ENCODE measurements around the gene EPB41. TPM values are rescaled to one million over a fixed set of nuclear protein-coding genes. Genes with fewer than 3 reads are reported as not detected.
"Not testable (repeated sequence)": the region's sequence is repeated elsewhere in the genome, so short reads cannot be mapped to it uniquely, and the experiment has no call there.

EPB41 gene
- total RNA-seq: 46.9 TPM

DNA sequence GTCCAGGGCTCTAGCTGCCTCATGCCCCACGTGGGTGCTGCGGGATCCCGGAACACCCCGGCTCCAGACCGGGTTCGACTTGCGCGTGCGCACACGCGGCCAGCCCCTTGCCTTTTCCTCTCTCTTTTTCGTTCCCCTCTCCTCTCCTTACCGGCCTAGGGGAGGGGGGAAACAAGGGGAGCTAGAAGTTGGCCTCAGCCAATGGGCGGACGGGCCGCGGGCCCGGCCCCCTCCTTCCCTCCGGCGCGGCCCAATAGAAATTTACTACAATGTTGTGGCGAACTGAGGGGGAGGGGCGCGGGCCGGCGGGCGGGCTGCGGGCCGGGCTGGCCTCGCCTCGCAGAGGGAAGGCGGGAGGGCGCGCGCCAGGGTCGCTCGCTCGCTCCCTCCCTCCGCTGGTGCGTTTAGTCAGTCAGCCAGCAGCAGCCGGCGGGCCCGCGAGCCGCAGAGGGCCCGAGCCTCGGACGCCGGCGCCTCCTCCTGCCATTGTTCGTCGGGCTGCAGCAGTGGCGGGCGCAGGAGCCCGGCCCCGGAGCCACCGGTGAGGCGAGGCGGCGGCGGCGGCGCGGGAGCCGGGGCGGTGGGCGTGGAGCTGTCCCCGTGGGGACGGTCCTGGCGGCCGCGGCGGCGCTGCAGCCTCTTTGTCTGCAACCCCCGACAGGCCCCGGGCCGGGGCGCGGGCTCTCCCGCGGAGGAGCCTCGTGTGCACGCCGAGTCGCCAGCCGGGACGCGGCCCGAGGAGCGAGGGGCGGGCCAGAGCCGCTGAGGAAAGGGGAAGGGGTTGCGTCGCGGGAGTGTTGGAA, at the start of gene EPB41:
Gene EPB41 (plus strand): TSS at position 342 of the 803 bp plus-strand sequence. CDS start 72,869 bp downstream, outside the sequence.
- FAIRE-seq (no peak), DNase-seq (ENCODE audit: low spot score in 2 of 2) (peak; percentile 91 to 96)

DNA sequence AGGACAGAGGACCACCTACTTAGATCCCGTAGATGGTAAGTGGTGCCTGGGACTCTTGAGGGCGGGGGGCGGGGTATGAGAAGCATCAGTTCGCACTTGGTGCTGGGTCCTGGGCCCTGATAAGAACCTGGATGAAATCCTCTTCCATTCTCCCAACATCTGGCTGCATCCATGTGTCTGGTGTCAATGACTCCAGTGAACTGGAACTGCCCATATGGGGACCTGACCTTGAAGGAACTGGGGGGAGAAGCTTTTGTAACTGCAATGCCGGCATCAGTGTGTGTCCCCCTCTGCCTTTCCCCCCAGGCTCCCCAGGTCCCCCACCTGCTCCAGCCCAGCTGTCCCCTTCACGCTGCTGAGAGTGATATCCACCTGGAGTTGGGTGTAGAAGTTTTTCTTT, 49.7 kb upstream of the EPB41 start:
- FAIRE-seq: no peak
- no peak for DNase-seq (ENCODE audit: low spot score in 2 of 2)

DNA sequence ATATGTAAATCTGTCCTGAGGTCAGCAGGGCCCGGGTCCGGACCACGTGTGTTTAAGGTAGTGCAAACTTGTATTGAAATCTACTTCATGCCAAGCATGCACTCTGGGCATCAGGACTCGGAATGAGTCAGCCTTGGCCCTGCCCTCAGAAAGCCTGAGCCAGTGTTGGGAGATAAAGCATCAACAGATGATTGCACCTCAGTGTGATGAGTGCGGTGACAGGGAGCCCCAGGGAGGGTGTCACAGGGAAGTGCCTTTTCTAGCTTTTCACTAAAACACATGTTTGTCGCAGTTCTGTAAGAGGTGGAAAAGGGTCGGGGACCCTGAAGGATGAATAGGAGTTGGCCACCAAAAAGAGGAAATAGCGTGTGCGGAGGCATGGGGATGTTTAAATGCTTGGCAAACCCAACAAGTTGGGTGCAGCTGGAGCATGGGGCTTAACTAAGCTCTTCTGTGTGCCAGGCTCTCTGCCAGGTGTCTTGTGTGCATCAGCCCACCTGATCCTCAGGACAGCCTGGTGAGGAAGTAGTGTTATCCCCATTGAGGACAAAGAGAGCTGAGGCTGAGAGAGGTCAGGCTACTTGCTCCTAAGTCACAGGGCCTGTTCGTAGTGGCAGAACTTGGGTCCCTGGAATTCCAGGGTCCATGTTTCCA, 48.2 kb upstream of the EPB41 start:
- no peak for FAIRE-seq
- no peak for DNase-seq (ENCODE audit: low spot score in 2 of 2)

DNA sequence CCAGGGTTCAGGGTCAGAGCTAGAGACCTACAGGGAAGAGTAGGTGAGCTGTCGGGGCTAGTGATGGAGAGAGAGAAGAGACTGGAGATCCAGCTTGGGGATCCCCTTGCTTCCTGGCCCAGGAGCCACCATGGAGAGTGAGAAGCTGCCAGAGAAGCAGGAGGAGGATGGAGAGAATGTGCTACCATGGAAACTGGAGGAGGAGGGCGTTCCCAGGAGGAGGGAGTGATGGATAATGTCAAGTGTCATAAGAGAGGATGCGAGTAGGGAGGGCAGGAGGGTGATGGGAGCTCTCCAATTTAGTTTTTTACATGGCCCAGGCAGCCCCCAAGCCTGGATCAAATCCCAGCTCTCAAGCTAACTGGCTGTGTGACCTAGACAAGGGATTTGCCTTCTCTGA, 46.5 kb upstream of the EPB41 start:
- no peak for FAIRE-seq

DNA sequence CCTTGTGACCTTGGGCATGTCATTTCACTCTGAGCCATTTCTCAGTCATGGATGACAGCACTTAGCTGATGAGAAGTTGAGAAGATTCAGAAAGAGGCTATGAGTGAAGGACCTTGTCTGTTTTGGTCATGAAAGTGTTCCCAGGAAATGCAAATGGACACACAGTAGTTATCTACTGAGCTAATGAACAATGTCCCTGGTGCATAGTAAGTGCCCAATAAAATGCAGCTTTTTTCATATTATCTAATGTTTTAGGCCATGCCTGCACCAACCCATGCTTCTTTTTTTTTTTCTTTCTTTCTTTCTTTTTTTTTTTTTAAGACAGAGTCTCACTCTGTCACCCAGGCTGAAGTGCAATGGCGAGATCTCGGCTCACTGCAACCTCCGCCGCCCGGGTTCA, 44.4 kb upstream of the EPB41 start:
- no peak for DNase-seq (ENCODE audit: low spot score in 2 of 2)

More for the DNA sequence above, 46.5 kb upstream of the EPB41 start:
- DNase-seq (ENCODE audit: low spot score in 2 of 2): no peak

DNA sequence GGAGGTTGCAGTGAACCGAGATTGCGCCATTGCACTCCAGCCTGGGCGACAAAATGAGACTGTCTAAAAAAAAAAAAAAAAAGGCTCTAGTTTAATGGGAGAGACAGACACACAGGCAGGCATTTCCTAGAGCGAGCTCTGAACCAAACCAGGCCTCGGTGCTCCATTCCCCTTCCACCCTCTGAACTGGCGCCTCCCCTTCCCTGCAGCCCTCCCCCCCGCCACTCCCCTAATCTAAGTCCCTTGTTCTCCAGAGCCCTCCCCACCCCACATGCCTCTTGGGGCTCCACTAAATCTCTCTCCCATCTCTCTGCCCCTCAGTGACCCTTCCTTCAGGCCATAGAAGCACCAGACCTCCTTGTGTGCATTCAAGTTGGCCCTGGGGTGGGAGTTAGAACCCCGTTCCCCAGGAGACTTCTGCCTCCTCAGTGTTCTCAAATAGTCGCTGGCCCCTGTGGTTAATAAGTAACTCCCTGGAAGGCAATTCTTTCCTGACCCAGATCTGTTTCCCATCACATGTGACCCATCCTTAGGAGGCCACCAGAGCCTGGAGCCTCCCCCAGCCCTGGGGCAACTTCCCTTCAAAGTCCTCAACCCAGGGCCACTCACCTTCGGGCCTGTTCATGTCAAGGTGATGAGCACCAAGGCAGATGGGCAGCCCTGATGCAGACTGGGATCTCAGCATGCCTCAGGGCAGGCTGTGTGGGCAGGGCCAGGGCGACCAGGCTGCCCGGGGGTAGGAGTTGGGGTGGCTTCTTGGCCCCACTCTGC, 42.6 kb upstream of the EPB41 start:
- no peak for FAIRE-seq
- no peak for DNase-seq (ENCODE audit: low spot score in 2 of 2)

More for the DNA sequence above, 44.4 kb upstream of the EPB41 start:
- FAIRE-seq: no peak

DNA sequence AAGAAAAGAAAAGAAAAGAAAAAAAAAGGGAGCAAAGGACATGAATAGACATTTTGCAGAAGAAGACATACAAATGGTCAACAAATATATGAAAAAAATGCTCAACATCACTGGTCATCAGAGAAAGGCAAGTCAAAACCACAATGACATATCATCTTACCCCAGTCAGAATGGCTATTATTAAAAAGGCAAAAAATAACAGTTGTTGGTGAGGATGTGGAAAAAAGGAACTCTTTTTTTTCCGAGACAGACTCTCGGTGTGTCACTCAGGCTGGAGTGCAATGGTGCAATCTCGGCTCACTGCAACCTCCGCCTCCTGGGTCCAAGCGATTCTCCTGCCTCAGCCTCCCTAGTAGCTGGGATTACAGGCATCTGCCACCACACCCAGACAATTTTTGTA, 39.2 kb upstream of the EPB41 start:
- DNase-seq (ENCODE audit: low spot score in 2 of 2); FAIRE-seq: not testable (repeated sequence)

DNA sequence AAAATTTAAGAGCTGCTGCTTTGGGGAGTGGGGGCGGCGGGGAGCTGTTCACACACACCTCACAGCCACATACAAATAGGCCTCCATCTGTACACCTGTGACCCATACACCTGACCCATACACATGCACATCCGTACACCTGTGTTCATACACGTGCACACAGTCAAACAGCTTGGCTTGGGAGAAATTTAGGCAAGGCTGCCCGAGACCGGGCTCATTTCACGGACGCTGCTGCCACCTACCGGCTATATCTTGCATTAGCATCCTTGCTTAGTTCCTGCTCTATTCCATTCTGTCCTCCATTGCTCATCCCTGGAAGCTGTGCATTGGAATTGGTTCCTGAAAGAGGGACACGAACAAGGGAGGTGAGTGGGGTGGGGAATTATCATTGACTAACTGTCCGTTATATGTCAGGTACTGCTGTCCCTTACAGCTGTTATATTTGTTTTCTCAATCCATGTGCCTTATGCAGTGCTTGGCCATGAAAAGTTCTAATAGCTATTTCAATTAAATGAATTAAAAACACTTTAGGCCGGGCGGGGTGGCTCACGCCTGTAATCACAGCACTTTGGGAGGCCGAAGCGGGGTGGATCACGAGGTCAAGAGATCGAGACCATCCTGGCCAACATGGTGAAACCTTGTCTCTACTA, 37.1 kb upstream of the EPB41 start:
- FAIRE-seq: no peak
- DNase-seq (ENCODE audit: low spot score in 2 of 2): peak; percentile 62 to 82

DNA sequence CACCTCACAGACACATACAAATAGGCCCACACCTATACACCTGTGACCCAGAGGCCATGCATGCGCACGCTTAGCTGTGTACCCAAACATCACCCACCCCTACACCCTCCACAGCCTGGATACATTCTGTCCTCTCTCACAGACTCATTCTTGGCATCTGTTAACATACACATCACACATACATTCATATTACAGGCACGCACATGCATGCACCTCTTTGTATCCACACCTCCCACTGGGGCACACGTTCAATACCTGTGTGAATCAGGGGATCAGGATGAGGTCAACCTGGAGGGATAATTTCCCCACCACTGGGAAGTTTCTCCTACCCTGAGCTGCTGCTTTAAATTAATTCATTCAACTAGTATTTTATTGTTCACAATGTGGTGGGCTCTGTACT, 35.6 kb upstream of the EPB41 start:
- DNase-seq (ENCODE audit: low spot score in 2 of 2): no peak
- FAIRE-seq: no peak

DNA sequence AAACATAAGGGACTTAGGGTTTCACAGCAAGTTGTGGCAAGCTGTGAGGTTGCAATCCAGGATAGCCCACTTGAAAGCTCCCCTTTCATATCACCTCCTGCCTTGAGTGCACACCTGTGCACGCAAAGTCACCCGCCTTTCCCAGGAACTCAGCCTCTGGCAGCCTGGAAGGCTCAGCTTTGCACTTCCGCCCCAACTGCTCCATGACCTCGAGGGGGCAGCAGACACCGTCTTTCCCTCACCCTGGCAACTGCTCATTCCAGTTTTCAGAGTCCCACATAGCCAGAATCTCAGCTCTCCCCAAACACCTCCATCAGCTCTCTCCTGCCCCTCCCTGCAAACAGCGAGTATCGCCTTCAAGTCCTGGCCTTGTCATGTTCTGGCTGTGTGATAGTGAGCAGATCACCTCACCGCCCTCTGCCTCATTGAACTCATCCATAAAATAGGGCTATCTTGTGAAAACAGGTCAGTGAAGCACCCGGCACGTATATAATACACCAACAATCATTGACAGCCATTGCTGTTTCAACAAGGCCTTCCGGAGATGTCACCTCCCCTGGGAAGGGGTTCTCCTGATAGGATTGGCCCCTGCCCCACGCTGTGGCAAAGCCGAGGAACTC, 32.2 kb upstream of the EPB41 start:
- FAIRE-seq (no peak), DNase-seq (ENCODE audit: low spot score in 2 of 2) (peak; percentile 67 to 80)

DNA sequence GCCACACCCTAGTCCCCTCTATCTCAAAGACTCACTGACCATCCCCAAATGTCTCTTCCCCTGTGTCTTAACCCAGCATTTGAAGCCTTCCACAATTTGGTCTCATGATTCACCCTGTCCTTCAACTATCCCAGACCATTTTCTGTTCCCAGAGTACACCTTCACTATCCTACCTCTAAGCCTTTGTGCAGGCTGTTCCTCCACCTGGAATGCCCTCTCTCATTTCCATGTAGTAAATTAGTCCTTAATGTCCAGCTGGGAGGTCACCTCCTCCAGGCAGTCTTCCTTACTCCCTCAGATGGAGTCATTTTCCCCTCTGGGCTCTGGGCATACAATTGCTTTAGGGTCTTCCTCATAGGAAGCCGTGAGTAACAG, 31.1 kb upstream of the EPB41 start:
- FAIRE-seq: no peak
- no peak for DNase-seq (ENCODE audit: low spot score in 2 of 2)

DNA sequence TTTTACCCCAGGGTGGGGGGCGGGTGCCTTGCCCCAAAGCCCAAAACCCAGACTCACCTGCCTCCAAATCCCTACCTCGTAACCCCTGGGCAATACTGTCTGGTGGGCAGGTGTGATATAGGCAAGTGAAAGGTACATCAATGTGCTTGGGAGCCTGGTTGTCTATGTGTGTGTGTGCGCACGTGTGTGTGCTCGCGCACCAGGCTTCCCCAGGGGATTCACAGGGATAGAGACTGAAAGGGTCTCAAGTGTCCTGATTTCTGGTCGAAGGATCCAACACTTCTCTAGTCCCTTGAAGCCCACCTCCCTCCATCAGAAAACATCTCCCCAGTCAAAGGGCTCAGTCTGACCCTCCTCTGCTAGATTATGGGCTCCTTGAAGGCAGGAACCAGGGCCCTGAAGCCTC, 28.9 kb upstream of the EPB41 start:
- DNase-seq (ENCODE audit: low spot score in 2 of 2): no peak
- no peak for FAIRE-seq

DNA sequence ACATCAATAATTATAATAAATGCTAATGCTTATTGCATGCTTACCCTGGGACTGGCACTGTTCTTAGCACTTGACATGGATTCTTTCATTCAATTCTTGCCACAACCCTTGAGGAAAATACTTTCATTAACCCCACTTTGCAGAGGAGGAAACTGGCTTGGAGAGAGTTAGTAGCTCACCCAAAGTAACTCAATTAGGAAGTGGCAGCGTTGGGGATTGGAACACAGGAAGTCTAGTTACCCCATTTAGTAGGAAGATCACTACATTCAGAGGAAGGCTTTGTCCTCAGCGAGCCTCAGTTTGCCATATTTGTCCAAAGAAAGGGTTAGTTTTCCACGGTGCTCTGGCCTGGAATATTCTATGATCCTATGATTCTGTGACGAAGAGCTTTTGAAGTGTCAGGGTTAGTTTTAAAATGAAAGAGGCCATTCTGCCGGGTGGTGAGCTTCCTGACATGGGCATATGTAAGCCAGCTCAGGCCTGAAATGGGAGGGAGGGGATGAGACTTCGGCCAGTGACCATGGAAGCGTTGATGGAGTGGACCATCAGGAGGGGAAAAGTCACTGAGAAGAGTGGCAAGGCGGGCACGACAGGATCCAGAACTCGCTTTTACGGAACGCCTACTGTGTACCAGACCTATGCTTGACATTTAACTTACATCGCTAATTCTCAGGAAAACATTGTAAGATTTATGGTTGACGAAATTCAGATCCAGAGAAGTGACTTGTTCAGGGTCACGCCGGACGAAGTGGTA, 28.2 kb upstream of the EPB41 start:
- FAIRE-seq (no peak), DNase-seq (ENCODE audit: low spot score in 2 of 2) (no peak)

DNA sequence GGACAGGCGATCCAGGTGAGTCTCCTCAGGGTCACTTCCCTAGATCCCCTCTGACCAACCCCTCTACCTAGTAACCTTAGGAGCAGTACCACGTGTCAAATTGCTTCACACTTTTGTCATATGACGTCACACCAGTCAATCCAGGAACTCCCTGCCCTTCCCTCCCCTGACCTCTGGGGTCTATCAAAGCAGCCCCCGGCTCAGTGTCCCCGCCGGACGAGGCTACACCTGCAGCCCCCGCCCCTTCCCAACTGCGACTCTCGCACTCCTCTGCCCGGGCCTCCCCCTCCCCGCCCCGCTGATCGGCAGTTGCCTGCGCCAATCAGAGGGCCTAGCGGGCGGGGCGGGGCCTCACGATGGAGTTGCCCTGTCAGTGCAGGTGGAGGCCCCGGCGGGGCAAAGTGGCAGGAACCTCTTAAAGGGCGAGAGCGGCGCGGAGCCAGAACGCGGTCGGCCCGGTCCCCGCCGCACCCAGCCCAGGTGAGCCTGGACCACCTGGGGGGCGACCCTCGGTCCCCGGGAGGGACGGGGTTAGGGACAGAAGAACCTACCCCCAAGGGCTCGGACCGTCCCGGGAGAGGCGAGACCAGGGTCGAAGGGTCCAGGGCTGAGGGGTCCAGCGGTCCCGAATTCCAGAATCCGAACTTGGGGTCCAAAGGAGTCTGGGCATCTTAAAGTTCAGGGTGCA, 27.5 kb upstream of the EPB41 start:
- FAIRE-seq (no peak), DNase-seq (ENCODE audit: low spot score in 2 of 2) (peak; percentile 80 to 91)

DNA sequence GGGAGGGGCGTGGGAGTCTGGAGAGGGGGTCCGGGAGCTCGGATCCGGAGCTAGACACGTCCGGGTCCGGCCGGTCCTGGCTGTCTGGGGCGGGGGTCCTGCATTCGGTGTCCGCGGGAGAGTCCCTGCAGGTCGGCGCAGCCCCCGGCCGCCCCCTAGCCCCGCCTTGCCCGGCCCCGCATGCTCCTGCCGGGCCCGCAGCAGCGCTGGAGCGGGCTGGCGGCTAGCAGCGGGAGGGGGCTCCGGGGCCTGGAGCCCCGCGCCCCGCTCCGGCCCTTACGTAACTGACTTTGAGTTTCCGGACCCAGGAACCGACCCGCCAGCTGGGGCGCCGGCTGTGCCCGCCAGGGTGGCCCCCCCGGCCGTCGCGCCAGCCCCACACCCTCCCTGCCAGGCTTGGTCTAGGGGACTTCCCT, 26.9 kb upstream of the EPB41 start:
- FAIRE-seq (no peak), DNase-seq (ENCODE audit: low spot score in 2 of 2) (peak in 1 of 2 donors; percentile 56)

DNA sequence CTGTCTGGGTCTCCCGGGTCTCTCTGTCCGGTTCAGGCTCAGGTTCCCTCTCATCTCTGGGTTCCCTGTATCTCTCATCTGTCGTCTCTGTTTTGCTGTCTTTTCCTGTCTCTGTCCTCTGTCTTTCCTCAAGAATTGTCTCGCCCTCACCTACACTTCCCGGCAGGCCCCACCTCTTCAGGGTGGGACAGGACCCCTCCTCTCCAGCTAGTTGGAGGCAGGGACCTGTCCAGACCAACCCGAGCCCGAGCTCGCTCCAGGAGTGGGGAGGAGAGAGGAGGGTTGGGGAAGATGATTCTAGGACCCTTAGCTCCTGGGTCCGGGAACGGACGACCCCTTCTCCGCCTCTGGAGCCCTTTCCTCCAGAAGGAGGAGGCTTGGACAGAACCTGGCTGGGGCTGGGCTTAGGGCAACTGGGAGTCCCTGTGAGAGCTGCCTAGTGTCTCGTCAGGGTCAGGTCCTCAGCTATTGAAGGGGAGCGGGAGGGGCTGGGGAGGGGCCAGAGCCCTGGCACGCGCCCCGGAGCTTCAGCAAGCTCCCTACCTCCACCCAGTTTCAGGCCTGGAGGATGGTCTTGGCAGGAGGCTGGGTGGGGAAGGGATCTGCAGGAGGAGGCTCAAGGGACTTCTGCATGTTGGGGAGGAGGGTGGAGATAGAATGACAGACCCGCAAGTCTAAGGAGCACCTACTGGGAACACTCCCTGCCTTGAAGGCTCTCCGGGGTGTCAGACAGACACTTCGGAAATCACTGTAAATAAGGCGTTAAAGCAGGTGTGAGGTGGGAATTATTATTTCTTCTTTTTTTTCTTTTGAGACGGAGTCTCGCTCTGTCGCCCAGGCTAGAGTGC, 26.3 kb upstream of the EPB41 start:
- no peak for FAIRE-seq
- no peak for DNase-seq (ENCODE audit: low spot score in 2 of 2)

DNA sequence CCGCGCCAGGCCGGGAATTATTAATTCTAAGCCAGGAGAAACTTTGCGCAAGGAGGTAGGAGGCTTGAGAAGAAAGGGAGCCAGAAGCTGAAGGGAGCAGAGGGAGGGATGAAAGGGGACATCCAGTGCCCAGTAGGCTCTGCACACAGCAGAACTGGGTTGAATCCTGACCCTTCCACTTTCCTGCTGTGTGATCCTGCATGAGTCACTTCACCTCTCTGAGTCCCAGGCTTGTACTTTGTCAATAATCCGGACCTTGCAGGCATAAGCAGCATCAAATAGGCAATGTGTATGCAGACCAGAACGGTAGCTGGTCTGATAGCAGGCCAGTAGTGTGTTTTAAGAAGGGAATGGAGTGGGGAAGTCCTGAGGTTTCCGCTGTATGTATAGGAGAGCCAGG, 25.5 kb upstream of the EPB41 start:
- FAIRE-seq: no peak
- no peak for DNase-seq (ENCODE audit: low spot score in 2 of 2)

DNA sequence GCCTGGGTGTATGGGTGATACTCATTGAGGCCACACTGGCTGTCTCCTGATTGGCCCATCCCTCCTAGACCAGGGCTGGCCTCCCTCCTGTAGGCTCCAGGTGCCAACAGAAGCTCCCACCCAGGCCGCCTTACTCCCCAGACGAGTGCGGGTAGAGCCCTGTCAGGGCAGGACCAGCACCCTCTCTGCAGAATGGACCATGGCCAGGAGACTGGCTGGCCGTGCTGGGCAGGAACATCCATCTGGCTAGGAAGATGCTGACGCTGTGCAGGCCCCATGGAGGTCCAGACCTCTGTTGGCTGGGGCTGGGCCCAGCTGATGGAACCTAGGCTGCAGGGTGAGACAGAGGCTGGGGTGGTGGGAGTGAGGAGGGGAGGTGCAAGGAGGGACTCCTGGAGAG, 25.0 kb upstream of the EPB41 start:
- FAIRE-seq (no peak), DNase-seq (ENCODE audit: low spot score in 2 of 2) (no peak)
